ENCODE results near the gene UBE2G1. TPM values are rescaled to one million over a fixed set of nuclear protein-coding genes. Genes with fewer than 3 reads are reported as not detected.

Gene UBE2G1
- total RNA-seq, 1 experiment from 2014 or later, result 36.7 TPM

- H3K27me3 ChIP-seq, result no peaks in the 10 kb centered on the region
- H3K9me3 ChIP-seq (replicated peaks), result no peaks in the 10 kb centered on the region
- no peak overlapping the region for H3K4me3 ChIP-seq
- H3K27ac ChIP-seq, result no peak overlapping the region
- H3K36me3 ChIP-seq, result no peaks in the 10 kb centered on the region
- DNase-seq, result no peak
- no peaks in the 10 kb centered on the region for H3K4me1 ChIP-seq
These were observed 53.0 kb downstream of the UBE2G1 start for GRCh38 chr17:4313221-4314114.

GRCh38 chr17:4310354-4311060 is 56.0 kb downstream of the UBE2G1 start:
- no peaks in the 10 kb centered on the region for H3K27me3 ChIP-seq
- no peak overlapping the region for H3K4me3 ChIP-seq
- H3K27ac ChIP-seq, result no peak overlapping the region
- H3K9me3 ChIP-seq (replicated peaks), result no peaks in the 10 kb centered on the region
- no peak for DNase-seq
- H3K4me1 ChIP-seq, result no peaks in the 10 kb centered on the region
- no peaks in the 10 kb centered on the region for H3K36me3 ChIP-seq

- no peaks in the 10 kb centered on the region for H3K27me3 ChIP-seq
- no peaks in the 10 kb centered on the region for H3K9me3 ChIP-seq (replicated peaks)
- no peak overlapping the region for H3K4me3 ChIP-seq
- DNase-seq, result no peak
- no peak overlapping the region for H3K27ac ChIP-seq
- H3K4me1 ChIP-seq, result no peaks in the 10 kb centered on the region
- no peaks in the 10 kb centered on the region for H3K36me3 ChIP-seq
These were observed 56.6 kb downstream of the UBE2G1 start for GRCh38 chr17:4309897-4310296.

GRCh38 chr17:4307179-4307930 is 59.1 kb downstream of the UBE2G1 start:
- Histone ChIP-seq H3K27ac (no peak overlapping the region), H3K36me3 (peaks cover 4% of the 10 kb centered on the region; the same call in 1 of the 2 replicates), H3K9me3 (replicated peaks) (no peaks in the 10 kb centered on the region), H3K4me3 (no peak overlapping the region), H3K4me1 (no peaks in the 10 kb centered on the region), H3K27me3 (no peaks in the 10 kb centered on the region)
- DNase-seq, result no peak

- no peaks in the 10 kb centered on the region for H3K4me1 ChIP-seq
- no peak for DNase-seq
- H3K36me3 ChIP-seq, result peaks cover 4% of the 10 kb centered on the region; the same call in 1 of the 2 replicates
- no peaks in the 10 kb centered on the region for H3K27me3 ChIP-seq
- no peak overlapping the region for H3K27ac ChIP-seq
- no peak overlapping the region for H3K4me3 ChIP-seq
- no peaks in the 10 kb centered on the region for H3K9me3 ChIP-seq (replicated peaks)
These were observed 61.3 kb downstream of the UBE2G1 start for GRCh38 chr17:4305224-4305623.

- Histone ChIP-seq H3K9me3 (replicated peaks) (no peaks in the 10 kb centered on the region), H3K4me1 (no peaks in the 10 kb centered on the region), H3K27me3 (no peaks in the 10 kb centered on the region), H3K36me3 (peaks cover 4% of the 10 kb centered on the region; the same call in 1 of the 2 replicates), H3K27ac (no peak overlapping the region), H3K4me3 (no peak overlapping the region)
- peak; percentile 4 to 57 for DNase-seq
These were observed 62.0 kb downstream of the UBE2G1 start for GRCh38 chr17:4304417-4305027.

- Histone ChIP-seq H3K27ac (no peak overlapping the region), H3K4me1 (no peaks in the 10 kb centered on the region), H3K9me3 (replicated peaks) (no peaks in the 10 kb centered on the region), H3K4me3 (no peak overlapping the region), H3K36me3 (peaks cover 4% of the 10 kb centered on the region; the same call in 1 of the 2 replicates), H3K27me3 (no peaks in the 10 kb centered on the region)
- DNase-seq, result no peak
These were observed 65.4 kb downstream of the UBE2G1 start for GRCh38 chr17:4301066-4301465.

GRCh38 chr17:4297351-4297750 is 69.1 kb downstream of the UBE2G1 start:
- no peaks in the 10 kb centered on the region for H3K27me3 ChIP-seq
- H3K36me3 ChIP-seq, result no peaks in the 10 kb centered on the region
- no peaks in the 10 kb centered on the region for H3K9me3 ChIP-seq (replicated peaks)
- H3K27ac ChIP-seq, result no peak overlapping the region
- H3K4me1 ChIP-seq, result no peaks in the 10 kb centered on the region
- H3K4me3 ChIP-seq, result no peak overlapping the region
- no peak for DNase-seq

- Histone ChIP-seq H3K27ac (no peak overlapping the region), H3K4me3 (no peak overlapping the region), H3K27me3 (no peaks in the 10 kb centered on the region), H3K4me1 (no peaks in the 10 kb centered on the region), H3K9me3 (replicated peaks) (no peaks in the 10 kb centered on the region), H3K36me3 (no peaks in the 10 kb centered on the region)
- no peak for DNase-seq
These were observed 70.8 kb downstream of the UBE2G1 start for GRCh38 chr17:4295686-4296085.

- Histone ChIP-seq H3K4me3 (no peak overlapping the region), H3K4me1 (no peaks in the 10 kb centered on the region), H3K9me3 (replicated peaks) (no peaks in the 10 kb centered on the region), H3K27ac (no peak overlapping the region), H3K27me3 (no peaks in the 10 kb centered on the region), H3K36me3 (no peaks in the 10 kb centered on the region)
- no peak for DNase-seq
These were observed 72.9 kb downstream of the UBE2G1 start for GRCh38 chr17:4293572-4293971.

- Histone ChIP-seq H3K4me1 (no peaks in the 10 kb centered on the region), H3K9me3 (replicated peaks) (no peaks in the 10 kb centered on the region), H3K27ac (no peak overlapping the region), H3K36me3 (no peaks in the 10 kb centered on the region), H3K27me3 (no peaks in the 10 kb centered on the region), H3K4me3 (no peak overlapping the region)
- DNase-seq, result no peak
These were observed 78.8 kb downstream of the UBE2G1 start for GRCh38 chr17:4287710-4288109.

GRCh38 chr17:4276514-4276913 is 90.0 kb downstream of the UBE2G1 start:
- no peak for DNase-seq
- Histone ChIP-seq H3K4me1 (no peaks in the 10 kb centered on the region), H3K27ac (no peak overlapping the region), H3K27me3 (no peaks in the 10 kb centered on the region), H3K9me3 (replicated peaks) (no peaks in the 10 kb centered on the region), H3K4me3 (no peak overlapping the region), H3K36me3 (no peaks in the 10 kb centered on the region; the same call in 1 of the 2 replicates)

GRCh38 chr17:4272972-4273368 is 93.5 kb downstream of the UBE2G1 start:
- Histone ChIP-seq H3K36me3 (no peaks in the 10 kb centered on the region; the same call in 1 of the 2 replicates), H3K27ac (no peak overlapping the region), H3K9me3 (replicated peaks) (no peaks in the 10 kb centered on the region), H3K4me1 (no peaks in the 10 kb centered on the region), H3K4me3 (no peak overlapping the region), H3K27me3 (no peaks in the 10 kb centered on the region)
- no peak for DNase-seq

GRCh38 chr17:4272213-4272971 is 94.1 kb downstream of the UBE2G1 start:
- Histone ChIP-seq H3K36me3 (no peaks in the 10 kb centered on the region; the same call in 1 of the 2 replicates), H3K27ac (no peak overlapping the region), H3K4me1 (no peaks in the 10 kb centered on the region), H3K4me3 (no peak overlapping the region), H3K9me3 (replicated peaks) (no peaks in the 10 kb centered on the region), H3K27me3 (no peaks in the 10 kb centered on the region)
- no peak for DNase-seq
